HG03135 (cell line): Measurements from ENCODE around the gene NPEPL1.
"Not testable (repeated sequence)": the region's sequence is repeated elsewhere in the genome, so short reads cannot be mapped to it uniquely, and the experiment has no call there.

Experiments
- ATAC-seq: cut with Tn5 transposase; IDR thresholded peaks from one replicate; pipeline ENCODE4 v1.9.1; 2021; ENCODE audit warnings: mild to moderate bottlenecking, moderate library complexity; ENCODE audit not compliant: unreplicated experiment

The NPEPL1 gene

GRCh38 chr20:58712806-58713731 lies 20.5 kb downstream of the NPEPL1 start:
- no peak for ATAC-seq

DNA sequence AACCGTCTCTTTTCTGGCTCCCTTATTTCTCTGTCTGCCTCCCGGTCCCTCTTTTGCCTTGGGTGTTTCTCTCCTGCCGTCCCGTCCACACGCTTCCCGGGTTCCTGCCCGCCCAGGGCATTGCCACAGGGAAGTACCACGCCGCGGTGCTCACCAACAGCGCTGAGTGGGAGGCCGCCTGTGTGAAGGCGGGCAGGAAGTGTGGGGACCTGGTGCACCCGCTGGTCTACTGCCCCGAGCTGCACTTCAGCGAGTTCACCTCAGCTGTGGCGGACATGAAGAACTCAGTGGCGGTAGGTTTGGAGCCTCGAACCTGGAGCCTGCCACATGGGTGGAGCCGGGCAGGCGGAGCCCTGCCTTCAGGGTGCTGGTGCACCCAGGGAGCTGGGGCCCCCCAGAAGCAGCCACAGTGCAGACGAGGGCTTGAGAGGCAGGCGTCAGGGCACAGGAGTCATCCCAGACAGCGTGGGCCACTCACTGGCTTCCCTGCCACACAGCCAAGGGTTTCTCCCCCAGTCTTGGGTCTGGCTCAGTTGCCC lies 21.3 kb downstream of the NPEPL1 start:
- no peak for ATAC-seq

DNA sequence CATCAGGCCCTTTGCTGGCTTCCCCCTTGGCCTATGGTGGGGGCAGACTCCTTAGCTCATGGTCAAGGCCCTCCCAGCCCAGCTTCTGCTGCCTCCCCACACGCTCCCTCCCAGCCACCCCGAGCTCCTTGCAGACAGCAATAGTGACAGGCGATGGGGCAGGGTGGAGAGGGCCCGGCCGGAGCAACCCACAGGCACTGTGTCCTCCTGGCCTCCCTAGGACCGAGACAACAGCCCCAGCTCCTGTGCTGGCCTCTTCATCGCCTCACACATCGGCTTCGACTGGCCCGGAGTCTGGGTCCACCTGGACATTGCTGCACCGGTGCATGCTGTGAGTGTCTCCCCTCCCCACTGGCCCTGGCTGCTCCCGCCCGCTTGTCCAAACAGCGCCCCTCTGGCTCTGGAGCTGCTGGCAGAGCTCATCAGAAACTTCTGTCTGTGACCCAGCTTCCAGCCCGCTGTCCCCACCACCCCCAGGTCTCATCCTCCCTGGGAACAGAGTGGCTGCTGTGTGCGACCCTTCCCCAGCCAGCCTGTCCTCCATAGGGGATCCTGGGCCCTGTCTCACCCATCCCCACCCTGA lies 21.8 kb downstream of the NPEPL1 start:
- no peak for ATAC-seq

- ATAC-seq, result no peak
These were observed 22.3 kb downstream of the NPEPL1 start for GRCh38 chr20:58714923-58715351.

GRCh38 chr20:58715391-58715800 lies 22.8 kb downstream of the NPEPL1 start:
- ATAC-seq, result no peak

GRCh38 chr20:58715801-58716475 lies 23.3 kb downstream of the NPEPL1 start:
- ATAC-seq, result no peak

- no peak for ATAC-seq
These were observed 24.1 kb downstream of the NPEPL1 start for GRCh38 chr20:58716476-58717277.

DNA sequence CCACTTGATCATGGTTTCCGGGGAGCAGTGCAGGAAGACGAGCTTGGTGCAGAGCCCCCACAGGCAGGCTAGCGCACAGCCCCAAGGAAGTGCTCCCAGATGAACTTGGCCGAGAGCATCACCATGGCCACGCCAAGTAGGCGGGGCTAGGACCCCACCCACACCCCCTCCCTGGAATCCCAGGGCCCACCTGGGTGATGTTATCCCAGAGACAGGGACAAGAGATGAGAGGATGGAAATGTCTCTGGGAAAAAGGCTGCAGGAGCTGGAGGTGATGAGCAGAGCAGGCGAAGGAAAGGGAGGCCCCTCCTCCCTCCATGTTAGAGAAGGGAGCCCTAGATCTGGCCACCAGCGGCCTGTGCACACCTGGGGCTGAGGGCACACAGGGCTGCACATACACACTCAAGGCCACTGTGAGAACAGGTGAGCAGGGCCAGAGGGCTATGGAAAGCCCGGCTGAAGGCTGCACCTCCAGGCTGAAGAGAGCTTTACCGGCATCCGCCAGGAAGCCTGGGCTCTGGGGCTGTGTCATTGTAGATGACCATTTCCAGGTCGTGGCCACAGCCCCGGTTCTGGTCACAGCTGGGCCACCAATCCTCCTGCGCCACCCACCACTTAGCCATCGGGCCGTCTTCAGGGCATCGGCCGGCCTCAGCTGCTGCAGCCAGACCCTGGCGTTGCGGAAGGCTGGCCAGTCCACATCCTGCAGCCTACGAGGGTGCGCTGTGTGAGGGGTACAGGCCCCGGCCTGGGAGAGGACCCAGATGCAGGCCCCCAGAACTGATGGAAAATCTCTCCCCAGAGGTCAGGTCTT lies 24.9 kb downstream of the NPEPL1 start:
- no peak for ATAC-seq

- ATAC-seq, result no peak
These were observed 25.5 kb downstream of the NPEPL1 start for GRCh38 chr20:58718121-58718563.

DNA sequence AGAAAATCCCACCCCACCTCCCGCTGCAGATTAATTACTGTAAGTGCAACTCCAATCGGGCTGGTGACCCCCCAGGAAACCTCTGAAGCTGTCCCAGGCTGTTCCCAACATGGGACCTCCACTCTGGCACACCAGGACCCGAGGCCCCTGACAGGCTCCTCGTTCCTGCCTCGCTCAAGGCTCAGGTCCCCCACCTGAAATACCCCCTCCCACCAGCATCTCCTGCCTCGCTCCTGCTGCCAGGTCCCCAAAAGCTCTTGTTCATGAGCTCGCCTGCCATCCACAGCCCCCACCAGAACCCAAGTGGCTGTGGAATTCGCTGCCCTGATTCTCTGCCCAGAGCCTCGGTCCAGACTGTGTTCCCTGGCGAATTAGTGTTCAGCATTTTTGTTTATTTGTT lies 26.1 kb downstream of the NPEPL1 start:
- no peak for ATAC-seq

DNA sequence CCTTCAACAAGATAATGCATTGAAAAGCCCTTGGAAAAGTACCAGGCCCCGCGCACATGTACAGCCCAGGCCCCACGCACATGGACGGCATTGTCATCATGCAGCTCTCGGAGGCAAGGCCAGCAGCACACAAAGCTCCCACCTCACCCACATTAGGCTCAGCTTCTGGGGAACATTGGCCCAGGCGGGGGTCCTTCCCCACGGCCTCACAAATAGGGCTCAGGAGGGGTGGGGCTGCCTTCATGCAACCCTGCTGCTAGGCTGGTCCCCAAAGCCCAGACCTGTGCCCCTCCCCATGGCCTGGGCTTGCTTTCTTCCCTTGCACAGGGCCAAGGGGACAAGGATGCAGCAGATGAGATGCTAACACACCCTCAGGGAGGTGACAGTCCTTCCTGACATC lies 26.7 kb downstream of the NPEPL1 start:
- ATAC-seq, result no peak

- ATAC-seq, result no peak
These were observed 27.4 kb downstream of the NPEPL1 start for GRCh38 chr20:58719971-58720371.

DNA sequence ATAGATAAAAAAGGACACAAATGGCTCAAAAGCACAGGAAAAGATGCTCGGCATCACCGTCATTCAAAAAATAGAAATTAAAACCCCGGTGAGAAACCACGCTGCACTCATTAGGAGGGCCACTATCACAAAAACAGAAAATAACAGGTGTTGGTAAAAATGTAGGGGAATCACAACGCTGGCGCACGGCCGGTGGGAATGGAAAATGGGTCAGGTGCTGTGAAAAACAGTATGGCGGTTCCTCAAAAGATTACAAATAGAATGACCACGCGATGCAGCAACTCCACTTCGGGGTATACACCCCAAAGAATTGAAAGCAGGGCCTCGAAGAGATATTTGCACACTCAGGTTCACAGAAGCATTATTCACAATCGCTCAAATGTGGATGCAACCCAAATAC lies 28.3 kb downstream of the NPEPL1 start:
- no peak for ATAC-seq

DNA sequence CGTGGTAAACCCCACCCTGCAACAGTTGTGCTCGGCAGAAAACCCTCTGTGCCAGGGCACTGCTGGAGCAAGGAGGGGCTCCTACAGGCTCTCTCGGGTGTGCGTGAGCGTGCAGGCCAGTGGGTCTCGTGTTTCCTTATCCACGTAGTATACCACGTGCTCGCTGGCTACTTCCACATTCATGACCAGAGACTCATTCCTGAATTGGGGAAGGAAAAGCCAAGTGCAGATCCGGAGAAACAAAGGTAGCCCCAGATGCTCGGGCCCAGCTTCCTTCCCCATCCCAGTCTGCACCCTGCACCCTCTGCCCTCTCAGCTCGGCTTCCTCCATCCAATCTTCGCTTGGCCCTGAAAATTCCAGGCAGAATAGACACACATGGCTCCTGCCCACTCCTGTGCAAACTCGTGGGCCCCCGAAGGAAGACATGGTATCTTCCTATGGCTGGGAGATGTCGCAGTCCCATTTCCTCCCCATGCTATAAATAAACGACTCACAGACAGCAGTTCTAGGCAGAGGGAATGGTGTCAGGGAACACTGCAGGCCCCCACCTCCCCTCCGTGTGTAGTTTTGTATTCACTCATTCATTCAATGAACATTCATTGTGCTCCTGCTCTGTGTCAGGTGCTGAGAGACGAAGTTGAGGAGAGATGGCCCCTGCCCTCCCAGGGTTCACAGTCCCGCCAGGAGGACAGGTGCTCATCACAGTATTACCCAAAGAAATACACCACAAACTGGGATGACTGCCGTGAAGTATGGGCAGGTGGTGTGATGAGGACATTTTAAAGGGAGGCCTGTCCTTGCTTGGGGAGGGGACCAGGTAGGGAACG lies 29.6 kb downstream of the NPEPL1 start:
- ATAC-seq, result no peak

DNA sequence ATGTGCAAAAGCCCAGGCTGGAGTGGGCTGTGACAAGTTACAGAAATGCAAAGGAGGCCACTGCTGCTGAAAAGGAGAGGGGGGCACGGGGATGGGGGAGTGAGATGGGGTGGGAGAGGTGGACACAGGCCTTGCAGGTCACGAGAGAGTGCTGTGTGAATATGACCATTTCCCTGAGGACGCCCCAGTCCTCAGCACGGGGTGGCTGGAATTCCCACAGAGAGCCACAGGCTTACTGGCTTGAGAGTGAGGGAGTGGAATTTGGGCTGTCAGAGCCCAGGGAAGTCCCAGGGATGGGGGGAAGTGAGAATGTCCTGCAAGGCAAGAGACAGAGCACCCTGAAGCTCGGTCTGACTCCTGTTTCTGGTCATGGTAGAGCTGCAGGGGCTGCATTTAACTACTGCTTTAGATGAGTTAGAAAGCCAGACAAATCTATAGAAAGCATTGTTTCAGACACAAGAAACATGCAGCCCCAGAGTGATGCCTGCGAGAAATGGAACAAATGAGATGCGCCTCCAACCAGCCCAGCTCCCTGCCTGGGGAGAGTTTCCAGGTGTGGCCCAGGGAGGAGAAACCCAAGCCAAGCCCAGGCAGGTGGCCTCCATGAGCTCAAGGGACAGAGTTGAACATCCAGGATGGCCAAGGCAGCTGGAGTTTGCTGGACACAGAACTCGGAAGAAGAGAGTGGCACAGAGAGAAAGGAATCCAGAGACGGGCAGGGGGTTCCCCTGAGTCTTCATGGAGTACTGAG lies 30.5 kb downstream of the NPEPL1 start:
- ATAC-seq, result no peak

DNA sequence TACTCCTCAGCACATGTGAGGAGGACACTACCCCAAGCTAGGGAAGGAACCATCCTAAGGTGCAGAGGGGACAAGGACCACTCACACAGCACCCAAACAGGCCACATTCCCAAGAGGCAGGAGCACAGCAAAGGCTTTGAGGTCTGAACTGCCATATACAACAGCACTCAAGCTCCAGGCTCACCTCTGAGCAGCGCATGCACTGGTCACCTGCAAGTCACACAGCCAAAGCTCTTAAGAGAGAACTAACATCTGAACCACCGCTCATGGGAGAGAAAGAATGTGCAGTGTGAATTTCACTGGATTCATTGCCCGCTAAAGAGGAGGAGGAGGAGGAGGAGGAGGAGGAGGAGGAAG lies 31.0 kb downstream of the NPEPL1 start:
- ATAC-seq, result no peak

GRCh38 chr20:58726156-58726555 lies 33.6 kb downstream of the NPEPL1 start:
- ATAC-seq, result not testable (repeated sequence)

DNA sequence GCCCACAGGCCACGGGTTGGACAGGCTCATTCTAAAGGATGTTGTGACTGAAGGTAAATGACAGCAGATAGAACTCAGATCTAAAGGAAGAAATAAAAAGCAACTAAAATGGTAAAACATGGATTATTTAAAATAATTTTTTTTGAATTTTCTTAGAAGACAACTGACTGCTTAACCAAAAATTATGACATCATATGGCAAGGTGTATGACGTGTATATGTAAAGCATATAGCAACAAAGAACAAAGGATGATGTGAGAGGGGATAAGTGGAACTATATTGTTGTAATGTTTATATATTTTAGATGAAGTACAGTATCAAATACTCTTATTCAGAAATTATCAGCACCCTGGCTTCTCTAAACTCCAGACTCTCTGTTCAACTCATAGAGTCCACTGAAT lies 38.6 kb downstream of the NPEPL1 start:
- no peak for ATAC-seq
